Measurements from ENCODE around the gene SHC3.

DNA sequence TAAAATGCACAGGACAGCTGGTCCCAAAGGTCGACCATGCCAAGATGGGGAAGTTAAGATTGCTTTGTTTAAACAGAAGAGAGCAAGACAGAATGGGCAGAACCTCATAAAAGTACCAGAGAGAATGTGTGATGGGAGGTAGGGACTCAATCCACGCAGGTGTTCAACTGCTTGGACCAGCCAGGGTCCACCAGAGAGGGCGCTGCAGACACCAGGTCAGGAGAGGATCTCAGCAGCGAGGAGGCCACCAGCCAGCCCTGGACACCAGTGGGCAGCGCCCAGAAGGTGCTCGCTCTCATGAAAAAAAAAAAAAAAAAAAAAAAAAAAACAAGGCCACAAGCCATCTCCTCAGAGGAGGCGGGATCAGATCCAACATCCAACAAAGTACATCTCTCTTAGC, 81.8 kb downstream of the SHC3 start:
- TF ChIP-seq, protein P1, sequence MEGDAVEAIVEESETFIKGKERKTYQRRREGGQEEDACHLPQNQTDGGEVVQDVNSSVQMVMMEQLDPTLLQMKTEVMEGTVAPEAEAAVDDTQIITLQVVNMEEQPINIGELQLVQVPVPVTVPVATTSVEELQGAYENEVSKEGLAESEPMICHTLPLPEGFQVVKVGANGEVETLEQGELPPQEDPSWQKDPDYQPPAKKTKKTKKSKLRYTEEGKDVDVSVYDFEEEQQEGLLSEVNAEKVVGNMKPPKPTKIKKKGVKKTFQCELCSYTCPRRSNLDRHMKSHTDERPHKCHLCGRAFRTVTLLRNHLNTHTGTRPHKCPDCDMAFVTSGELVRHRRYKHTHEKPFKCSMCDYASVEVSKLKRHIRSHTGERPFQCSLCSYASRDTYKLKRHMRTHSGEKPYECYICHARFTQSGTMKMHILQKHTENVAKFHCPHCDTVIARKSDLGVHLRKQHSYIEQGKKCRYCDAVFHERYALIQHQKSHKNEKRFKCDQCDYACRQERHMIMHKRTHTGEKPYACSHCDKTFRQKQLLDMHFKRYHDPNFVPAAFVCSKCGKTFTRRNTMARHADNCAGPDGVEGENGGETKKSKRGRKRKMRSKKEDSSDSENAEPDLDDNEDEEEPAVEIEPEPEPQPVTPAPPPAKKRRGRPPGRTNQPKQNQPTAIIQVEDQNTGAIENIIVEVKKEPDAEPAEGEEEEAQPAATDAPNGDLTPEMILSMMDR (IDR thresholded peaks at IDR 0.05): no peak
- TF ChIP-seq POLR2A (IDR thresholded peaks at IDR 0.05) (no peak), EP300 (IDR thresholded peaks at IDR 0.05) (no peak)

Measured in upper lobe of left lung (tissue), 4 donors.